RWPE1 (cell line): ENCODE data around the gene WNT4.

ENCODE experiments used
- CTCF ChIA-PET: fragments of 350-600 bp; sonication (Branson Sonifier 250); formaldehyde crosslinking; extraction: SDS; loops from one replicate; lab custom pipeline; 2021; lab: Yijun Ruan, JAX
- POLR2A ChIA-PET: fragments of 400-600 bp; formaldehyde crosslinking; extraction: SDS; loops from one replicate; lab custom pipeline; 2020; ENCODE audit warnings: antibody characterized with exemption; ENCODE audit not compliant: low non-redundant PET; lab: Yijun Ruan, JAX
- DNase-seq: peaks from one replicate; pipeline ENCODE4 v3.0.0; 2012; ENCODE audit warnings: low spot score
- H3K27ac ChIP-seq: fragments of 450-650 bp; 2 replicates; pipeline ENCODE4 v1.5.1; 2017
- CTCF ChIP-seq: fragments of 450-650 bp; conservative IDR thresholded peaks from 2 replicates; pipeline ENCODE4 v1.5.1; 2017; ENCODE audit warnings: low read depth, mild to moderate bottlenecking

WNT4 gene

GRCh38 chr1:22133247-22133930 is 9.5 kb downstream of the WNT4 start:
- H3K27ac ChIP-seq, result peak overlapping the region; percentile 99
- ChIA-PET POLR2A (no interaction called here), CTCF (interaction anchor here (0.6 to 2.6 kb wide), 2 partner anchors 276 to 282 kb away, joined by 3 to 17 read pairs; no protein-coding TSS in a partner anchor)
- DNase-seq, result no peak
- no peak for TF ChIP-seq CTCF

- peak overlapping the region; percentile 99 for H3K27ac ChIP-seq
- POLR2A ChIA-PET, result no interaction called here
- DNase-seq, result peak; percentile 85
- TF ChIP-seq CTCF, result no peak
- CTCF ChIA-PET, result interaction anchor here (0.6 to 2.6 kb wide), 9 partner anchors 7 to 510 kb away, joined by 3 to 17 read pairs (median 3); partner anchors contain the start of gene WNT4
Observed at GRCh38 chr1:22132517-22133235, 10.2 kb downstream of the WNT4 start.

- POLR2A ChIA-PET, result no interaction called here
Observed at GRCh38 chr1:22131875-22132486, 10.9 kb downstream of the WNT4 start.

GRCh38 chr1:22131062-22131461 is 11.8 kb downstream of the WNT4 start:
- CTCF ChIA-PET, result interaction anchor here (0.6 to 2.6 kb wide), 12 partner anchors 9 to 511 kb away, joined by 3 to 17 read pairs (median 3); no protein-coding TSS in a partner anchor
- peak overlapping the region; percentile 99 for H3K27ac ChIP-seq
- POLR2A ChIA-PET, result no interaction called here
- no peak for TF ChIP-seq CTCF
- DNase-seq, result no peak

More at GRCh38 chr1:22131875-22132486, 10.9 kb downstream of the WNT4 start:
- CTCF ChIA-PET, result interaction anchor here (0.6 to 2.6 kb wide), 17 partner anchors 8 to 510 kb away, joined by 3 to 17 read pairs (median 3); partner anchors contain the start of gene WNT4
- peak; percentile 76 for TF ChIP-seq CTCF
- peak overlapping the region; percentile 99 for H3K27ac ChIP-seq
- DNase-seq, result peak; percentile 54

- no peak overlapping the region for H3K27ac ChIP-seq
- CTCF ChIA-PET, result interaction anchor here (0.6 kb wide), 2 partner anchors 118 to 146 kb away, joined by 3 read pairs; no protein-coding TSS in a partner anchor
- no peak for DNase-seq
- POLR2A ChIA-PET, result no interaction called here
- TF ChIP-seq CTCF, result no peak
Observed at GRCh38 chr1:22129501-22130117, 13.3 kb downstream of the WNT4 start.
